Vagina (tissue), 2 donors: ENCODE results near the gene RAP1B.

Experiments
- POLR2A ChIP-seq, 2 donors: fragments of 450-650 bp; IDR thresholded peaks; one replicate each; pipeline ENCODE4 v1.6.1; 2017; ENCODE audit warnings: antibody characterized with exemption in 2 of 2, mild to moderate bottlenecking in 2 of 2, moderate library complexity in 2 of 2
- POLR2AphosphoS5 ChIP-seq, 2 donors: sonication (generic); formaldehyde crosslinking; IDR thresholded peaks; one replicate each; pipeline ENCODE4 v1.9.0; 2017; ENCODE audit warnings: antibody characterized with exemption in 2 of 2, mild to moderate bottlenecking in 2 of 2, low read depth in 1 of 2; ENCODE audit not compliant: insufficient read depth in 1 of 2
- TF ChIP-seq, protein P1 (sequence below), 3 experiments: fragments of 450-650 bp in 2 of 3; fragments of 200-600 bp in 1 of 3; sonication (generic) in 1 of 3; IDR thresholded peaks; one replicate each; pipeline ENCODE4 v1.5.1; 2017 to 2019; ENCODE audit warnings: antibody characterized with exemption in 3 of 3, mild to moderate bottlenecking in 2 of 3, moderate library complexity in 2 of 3

DNA sequence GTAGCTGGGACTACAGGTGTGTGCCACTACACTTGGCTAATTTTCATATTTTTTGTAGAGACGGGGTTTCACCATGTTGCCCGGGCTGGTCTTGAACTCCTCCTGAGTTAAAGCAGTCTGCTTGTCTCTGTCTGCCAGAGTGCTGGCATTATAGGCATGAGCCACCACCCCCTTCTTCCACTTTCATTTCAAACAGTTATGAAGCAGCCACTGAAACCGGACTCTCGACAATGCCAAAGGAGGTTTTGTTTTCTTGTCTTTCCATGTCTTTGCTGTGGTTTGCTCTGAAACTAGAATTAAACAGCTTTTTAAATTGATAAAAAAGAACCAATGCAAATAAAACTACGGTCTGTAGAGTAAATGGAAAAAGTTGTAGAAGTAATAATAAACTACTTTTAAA, 30.4 kb downstream of the RAP1B start:
- TF ChIP-seq, protein P1, sequence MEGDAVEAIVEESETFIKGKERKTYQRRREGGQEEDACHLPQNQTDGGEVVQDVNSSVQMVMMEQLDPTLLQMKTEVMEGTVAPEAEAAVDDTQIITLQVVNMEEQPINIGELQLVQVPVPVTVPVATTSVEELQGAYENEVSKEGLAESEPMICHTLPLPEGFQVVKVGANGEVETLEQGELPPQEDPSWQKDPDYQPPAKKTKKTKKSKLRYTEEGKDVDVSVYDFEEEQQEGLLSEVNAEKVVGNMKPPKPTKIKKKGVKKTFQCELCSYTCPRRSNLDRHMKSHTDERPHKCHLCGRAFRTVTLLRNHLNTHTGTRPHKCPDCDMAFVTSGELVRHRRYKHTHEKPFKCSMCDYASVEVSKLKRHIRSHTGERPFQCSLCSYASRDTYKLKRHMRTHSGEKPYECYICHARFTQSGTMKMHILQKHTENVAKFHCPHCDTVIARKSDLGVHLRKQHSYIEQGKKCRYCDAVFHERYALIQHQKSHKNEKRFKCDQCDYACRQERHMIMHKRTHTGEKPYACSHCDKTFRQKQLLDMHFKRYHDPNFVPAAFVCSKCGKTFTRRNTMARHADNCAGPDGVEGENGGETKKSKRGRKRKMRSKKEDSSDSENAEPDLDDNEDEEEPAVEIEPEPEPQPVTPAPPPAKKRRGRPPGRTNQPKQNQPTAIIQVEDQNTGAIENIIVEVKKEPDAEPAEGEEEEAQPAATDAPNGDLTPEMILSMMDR (IDR thresholded peaks at IDR 0.05), result no peak
- TF ChIP-seq POLR2AphosphoS5 (IDR thresholded peaks at IDR 0.05; ENCODE audit: insufficient read depth in 1 of 2, low read depth in 1 of 2) (no peak), POLR2A (IDR thresholded peaks at IDR 0.05) (no peak)
